Hepatocyte (in vitro differentiated cells): ENCODE data around the gene PHAF1.

Source experiments
- CTCF ChIP-seq: fragments of 200-600 bp; sonication (generic); IDR thresholded peaks from 2 replicates; pipeline ENCODE4 v1.5.1; 2016; ENCODE audit warnings: antibody characterized with exemption, mild to moderate bottlenecking; ENCODE audit not compliant: poor library complexity
- EZH2 ChIP-seq: fragments of 200-600 bp; sonication (generic); IDR thresholded peaks from 2 replicates; pipeline ENCODE4 v1.6.1; 2016; ENCODE audit warnings: antibody characterized with exemption, mild to moderate bottlenecking, borderline replicate concordance
- EZH2phosphoT487 ChIP-seq: fragments of 200-600 bp; sonication (generic); IDR thresholded peaks from one replicate; pipeline ENCODE4 v1.6.1; 2018; ENCODE audit warnings: antibody characterized with exemption, mild to moderate bottlenecking, low read depth, moderate library complexity; ENCODE audit not compliant: unreplicated experiment, severe bottlenecking

GRCh38 chr16:67145746-67146145 is 36.0 kb downstream of the PHAF1 start:
- TF ChIP-seq CTCF (no peak), EZH2 (no peak), EZH2phosphoT487 (no peak)
